Forelimb muscle (tissue), 1 donor: Measurements from ENCODE around the gene NSMCE1. TPM values are rescaled to one million over a fixed set of nuclear protein-coding genes. Genes with fewer than 3 reads are reported as not detected.

Experiments
- DNase-seq: peaks from one replicate; pipeline ENCODE4 v3.0.0-alpha.2; 2013; ENCODE audit warnings: low read depth
- polyA plus RNA-seq: library from polyadenylated mRNA; unstranded; fragments of 120-200 nt; gene quantifications from one replicate; pipeline ENCODE4 v1.2.1, GENCODE V29; 2013; ENCODE audit not compliant: insufficient read length

NSMCE1 gene, protein sequence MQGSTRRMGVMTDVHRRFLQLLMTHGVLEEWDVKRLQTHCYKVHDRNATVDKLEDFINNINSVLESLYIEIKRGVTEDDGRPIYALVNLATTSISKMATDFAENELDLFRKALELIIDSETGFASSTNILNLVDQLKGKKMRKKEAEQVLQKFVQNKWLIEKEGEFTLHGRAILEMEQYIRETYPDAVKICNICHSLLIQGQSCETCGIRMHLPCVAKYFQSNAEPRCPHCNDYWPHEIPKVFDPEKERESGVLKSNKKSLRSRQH
- polyA plus RNA-seq = 48.9 TPM

DNA sequence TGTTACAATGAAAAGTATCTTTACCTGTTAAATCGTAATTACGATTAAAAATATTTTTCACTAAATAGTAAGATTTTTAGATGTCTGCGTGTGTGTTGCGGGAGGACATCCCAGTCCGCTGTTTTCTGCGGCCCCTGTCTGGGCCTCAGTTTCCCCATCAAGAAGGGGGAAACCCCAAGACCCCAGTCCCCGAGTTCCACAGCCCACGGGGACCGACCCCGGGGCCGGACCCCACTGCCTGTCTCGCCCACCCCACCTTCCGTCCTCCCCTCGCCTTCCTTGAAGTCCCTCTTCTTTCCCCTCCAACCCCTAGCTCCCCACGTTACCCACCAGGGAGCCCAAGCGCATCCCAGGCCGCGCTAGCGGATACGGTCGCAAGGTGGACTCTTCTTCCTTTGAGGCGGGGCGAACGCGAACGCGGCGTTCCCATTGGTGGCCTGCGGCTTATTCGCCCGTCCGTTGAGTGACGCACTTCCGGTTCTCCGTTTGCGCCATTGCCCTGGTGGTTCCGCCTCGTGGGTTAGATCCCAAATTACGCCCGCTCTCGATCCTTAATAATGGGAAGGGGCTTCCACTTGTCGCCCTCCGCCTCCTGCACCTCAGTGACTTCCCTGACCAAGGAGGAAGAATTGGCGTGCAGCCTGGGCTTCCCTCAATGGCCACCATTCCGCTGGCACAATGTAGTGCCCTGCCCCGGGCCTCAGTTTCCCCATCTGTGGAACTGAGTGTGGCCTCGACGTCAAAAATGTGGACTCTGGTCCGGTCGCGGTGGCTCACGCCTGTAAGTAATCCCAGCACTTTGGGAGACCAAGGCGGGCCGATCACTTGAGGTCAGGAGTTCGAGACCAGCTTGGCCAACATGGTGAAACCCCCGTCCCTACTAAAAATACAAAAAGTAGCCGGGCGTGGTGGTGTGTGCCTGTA is at the start of gene NSMCE1:
TSS of gene NSMCE1 (minus strand) at position 397 of the 924 bp plus-strand sequence. CDS start 11,202 bp downstream, outside the sequence.
- peak; percentile 91 for DNase-seq

DNA sequence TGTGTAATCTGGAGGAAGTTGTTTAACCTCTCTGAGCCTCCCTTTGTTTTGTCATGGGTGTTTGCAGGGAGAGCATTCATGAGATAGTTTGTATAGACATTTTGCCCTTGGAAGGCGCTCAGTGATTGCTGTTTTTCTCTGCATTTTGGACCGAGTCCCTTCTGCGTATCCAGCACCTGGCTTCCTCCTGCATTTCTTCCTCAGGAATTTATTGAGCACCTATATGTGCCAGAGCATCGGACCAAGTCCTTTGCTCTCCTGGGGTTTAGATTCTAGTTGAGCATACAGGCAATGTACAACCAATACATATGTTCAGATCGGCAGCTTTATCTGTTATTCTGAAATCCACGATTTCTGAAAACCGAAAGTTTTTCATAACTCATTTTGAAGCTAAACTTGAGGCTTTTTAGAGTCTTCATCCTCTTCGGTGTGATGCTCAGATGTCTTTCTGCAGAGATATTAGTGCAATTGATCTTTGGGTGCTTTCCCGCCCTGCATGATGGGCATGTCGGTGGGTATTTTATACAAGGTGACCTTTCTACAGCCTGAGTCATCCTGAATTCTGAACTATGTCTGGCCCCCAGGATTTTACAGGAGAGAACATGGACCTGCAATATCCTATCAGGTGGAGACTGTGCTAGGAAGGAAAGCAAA is 49.3 kb upstream of the NSMCE1 start:
- no peak for DNase-seq

DNA sequence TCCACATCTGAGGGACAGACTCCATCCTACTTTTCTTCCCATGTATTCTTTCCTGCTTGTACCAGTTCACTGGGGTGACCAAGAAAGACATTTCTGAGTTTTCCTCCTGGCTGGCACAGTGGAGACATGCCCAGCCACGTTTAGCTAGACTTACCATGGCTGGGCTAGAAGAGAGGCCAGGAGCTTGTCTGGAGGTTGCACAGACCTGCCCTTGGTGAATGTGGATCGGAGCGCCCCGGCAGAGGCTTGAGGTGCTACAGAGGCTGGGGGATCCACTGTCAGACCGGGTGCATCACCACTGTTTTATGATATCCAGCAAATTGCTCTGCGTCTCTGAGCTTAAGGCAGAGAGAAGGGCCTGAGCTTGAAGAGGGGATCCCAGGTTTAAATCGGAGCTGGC is 48.7 kb upstream of the NSMCE1 start:
- no peak for DNase-seq

DNA sequence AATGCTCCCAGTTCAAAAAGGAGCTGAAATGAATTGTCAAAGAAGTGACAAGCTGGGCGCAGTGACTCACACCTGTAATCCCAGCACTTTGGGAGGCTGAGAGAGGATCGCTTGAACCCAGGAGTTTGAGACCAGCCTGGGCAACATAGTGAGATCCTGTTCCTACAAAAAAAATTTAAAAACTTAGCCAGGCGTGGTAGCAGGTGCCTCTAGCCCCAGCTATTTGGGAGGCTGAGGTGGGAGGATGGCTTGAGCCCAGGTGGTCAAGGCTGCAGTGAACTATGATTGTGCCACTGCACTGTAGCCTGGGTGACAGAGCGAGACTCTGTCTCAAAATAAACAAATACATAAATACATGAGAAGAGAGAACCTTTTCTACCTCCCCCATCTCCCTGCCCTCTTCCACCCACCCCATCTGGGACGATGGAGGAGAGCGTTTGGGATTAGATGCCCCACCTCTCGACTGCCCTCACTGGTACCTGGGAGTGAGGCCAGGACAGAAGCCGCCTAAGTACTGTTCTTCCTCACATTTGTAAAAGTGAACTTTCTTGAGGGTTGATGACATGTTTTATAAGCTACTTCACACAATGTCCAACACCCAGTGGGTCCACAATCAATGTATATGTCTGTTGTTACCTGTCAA is 47.6 kb upstream of the NSMCE1 start:
- no peak for DNase-seq

DNA sequence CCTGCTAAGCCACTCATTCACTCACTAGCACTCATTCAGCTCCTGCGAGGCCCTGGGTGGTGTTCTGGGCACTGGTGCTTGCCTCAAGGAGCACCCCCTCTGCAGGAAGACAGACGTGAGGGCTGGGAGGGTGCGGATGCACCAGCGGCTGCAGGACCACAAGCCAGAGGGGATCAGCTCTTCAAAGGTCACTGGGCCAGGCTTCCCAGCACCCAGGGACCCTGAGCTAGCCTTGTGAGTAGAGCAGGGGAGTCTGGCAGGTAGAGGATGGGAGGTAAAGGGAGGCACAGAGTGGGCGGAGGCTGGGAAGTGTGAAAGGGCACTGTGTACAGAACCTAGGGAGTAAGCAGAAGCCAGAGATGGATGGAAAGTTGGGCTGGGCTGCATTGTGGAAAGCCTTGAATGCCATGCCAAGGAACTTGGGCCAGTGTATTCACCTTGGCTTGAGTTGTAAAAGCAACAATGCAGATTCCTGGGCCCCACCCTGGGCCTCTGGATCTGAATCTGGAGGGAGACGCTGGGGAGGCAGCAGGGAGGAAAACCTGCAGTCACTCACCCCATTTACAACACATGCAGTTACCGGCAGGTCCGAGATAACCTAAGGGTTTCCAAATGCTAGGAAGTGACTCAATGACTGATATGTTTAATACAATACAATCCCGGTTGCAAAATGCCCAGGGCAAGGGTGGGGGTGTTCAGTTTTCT is 46.9 kb upstream of the NSMCE1 start:
- no peak for DNase-seq

DNA sequence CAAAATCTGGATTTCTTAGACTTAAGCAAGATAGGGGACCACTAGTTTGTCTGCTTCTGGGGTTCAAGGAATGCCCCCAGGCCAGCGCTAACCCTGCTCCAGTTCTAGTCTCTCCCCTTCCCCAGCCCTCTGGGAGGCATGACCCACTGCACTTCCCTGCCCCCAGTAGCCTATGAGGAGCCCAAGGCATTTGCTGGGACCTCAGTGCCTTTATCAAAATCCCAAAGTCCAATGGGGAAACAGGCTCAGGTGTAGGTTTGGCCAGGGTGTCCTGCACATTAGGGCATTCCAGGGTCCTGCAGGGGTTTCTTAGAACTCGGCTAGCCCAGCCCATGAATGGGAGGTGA is 46.4 kb upstream of the NSMCE1 start:
- DNase-seq = no peak

DNA sequence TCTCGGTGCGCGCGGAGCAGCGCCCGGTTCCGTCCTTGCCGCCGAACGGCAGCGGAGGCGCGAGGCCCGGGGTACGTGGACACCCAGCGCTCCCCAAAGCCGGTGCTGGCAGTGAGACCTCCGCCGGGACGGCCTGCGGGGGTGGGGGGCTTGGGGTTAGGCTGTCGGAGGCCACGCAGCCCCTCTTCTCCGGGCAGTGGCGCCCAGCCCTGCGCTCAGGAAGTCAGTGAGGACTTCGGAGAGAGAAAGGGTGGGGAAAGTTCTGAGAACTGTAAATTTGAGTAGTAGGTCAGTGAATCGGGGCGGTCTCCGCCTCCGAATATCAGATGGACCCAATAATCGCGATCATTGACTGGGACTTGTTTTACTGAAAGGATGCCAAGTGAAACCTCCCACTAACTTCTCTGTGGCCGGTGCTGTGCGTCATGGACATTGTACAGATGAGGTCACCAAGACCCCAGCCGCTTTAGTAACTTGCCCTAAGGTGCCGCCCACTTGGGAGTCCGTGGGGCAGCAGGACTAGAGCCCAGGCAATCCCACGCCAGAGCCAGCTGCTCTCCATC is 45.7 kb upstream of the NSMCE1 start:
- DNase-seq = no peak

DNA sequence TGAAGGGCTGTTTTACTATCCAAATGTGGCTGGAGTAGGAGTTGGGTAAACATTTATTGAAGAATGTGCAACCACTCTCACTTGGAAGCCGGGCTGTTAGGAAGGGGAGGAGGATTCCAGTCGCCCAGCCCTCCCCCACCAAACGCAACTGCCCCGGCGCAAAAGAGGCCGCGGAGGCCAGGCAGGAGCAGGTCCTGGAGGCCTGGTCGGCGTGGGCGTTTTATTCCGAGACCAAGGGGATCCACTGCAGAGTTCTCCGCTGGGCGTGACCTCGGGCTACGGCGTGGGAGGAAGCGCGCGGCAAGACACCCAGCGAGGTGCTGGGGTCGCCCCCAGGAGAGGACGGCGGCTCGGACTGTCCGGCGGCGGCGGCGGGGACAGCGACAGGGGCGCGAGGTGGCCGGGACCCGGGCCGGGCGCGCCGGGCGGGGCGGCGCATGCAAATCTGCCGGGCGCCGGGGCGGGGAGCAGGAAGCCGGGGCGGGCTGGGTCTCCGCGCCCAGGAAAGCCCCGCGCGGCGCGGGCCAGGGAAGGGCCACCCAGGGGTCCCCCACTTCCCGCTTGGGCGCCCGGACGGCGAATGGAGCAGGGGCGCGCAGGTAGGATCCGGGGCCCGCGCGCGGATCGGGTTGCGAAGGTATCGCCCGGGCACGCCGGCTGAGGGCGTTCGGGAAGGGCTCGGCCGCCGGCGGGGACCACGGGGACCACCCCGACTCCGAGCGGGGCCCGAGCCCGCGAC is 45.0 kb upstream of the NSMCE1 start, which contains the start of gene IL4R:
TSS of gene IL4R (plus strand) at position 553 of the 739 bp plus-strand sequence. CDS start 26,230 bp downstream, outside the sequence.
- no peak for DNase-seq

DNA sequence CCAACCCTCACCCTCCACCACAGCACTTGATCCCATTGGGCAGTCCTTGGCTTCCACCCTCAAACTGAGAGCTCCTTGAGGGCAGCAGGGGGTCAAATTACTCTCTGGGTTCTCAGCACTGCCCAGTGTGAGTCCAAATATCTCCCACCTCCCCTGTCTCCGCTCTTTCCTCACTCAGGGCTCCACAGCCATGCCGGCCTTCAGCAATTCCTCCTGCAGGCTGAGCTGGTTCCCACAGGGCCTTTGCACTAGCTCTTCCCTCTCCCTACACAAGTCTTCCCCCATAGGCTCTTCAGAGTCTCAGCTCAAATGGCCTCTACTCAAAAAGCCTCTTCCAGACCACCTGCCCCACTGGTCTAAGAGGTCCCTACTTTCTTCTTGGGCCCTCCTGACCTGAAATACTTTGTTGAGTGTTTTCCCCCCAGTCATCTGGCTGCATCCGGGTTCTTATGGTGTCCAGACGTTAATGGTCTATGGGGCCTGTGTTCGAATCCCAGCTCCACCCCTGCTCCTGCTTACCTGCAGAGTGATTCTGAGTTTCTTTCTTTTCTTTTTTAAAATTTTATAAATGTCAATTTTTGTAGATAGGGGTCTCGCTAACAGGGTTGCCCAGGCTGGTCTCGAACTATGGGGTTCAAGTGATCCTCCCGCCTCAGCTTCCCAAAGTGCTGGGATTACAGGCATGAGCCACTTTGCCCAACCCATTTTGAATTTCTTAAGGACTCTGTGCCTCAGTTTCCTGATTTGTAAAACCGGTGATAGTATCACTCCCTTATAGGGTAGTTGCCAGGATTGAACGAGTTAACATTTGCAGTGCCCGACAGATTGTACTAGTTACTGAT is 44.2 kb upstream of the NSMCE1 start:
- no peak for DNase-seq

DNA sequence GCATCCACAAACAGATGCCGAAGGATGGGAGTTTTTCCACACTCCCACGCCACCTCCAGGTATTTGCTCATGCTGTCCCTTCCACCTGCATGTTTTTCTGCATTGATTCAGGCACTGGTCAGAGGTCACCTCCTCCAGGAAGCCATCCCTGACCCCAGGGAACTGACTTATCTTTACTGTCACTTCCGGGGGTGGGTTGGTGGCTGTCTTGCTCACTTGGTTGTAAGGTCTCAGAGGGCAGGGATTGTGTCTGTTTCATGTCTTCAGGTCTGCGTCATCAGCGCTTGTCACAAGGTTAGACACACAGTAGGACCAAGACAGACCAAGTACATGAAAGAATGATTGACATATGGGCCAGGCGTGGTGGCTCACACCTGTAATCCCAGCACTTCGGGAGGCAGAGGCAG is 43.3 kb upstream of the NSMCE1 start:
- DNase-seq = no peak

DNA sequence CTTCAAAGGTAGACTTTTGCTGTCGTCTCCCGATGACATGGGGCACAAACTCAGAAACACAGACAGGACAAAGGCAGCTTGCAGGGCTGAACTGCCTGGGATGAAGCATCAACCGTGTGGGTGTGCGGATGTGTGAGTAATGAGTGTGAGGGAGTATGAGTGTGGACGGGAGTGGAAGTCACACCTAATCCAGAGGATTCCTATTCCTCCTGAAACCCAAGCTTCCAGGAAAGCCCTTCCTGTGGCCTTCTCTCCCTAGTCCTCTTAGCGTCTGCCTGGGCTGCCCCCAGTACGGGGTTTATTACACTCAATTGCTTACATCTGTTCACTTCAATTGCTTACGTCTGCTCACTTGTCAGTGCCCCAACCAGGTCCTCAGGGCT is 42.9 kb upstream of the NSMCE1 start:
- DNase-seq = no peak

DNA sequence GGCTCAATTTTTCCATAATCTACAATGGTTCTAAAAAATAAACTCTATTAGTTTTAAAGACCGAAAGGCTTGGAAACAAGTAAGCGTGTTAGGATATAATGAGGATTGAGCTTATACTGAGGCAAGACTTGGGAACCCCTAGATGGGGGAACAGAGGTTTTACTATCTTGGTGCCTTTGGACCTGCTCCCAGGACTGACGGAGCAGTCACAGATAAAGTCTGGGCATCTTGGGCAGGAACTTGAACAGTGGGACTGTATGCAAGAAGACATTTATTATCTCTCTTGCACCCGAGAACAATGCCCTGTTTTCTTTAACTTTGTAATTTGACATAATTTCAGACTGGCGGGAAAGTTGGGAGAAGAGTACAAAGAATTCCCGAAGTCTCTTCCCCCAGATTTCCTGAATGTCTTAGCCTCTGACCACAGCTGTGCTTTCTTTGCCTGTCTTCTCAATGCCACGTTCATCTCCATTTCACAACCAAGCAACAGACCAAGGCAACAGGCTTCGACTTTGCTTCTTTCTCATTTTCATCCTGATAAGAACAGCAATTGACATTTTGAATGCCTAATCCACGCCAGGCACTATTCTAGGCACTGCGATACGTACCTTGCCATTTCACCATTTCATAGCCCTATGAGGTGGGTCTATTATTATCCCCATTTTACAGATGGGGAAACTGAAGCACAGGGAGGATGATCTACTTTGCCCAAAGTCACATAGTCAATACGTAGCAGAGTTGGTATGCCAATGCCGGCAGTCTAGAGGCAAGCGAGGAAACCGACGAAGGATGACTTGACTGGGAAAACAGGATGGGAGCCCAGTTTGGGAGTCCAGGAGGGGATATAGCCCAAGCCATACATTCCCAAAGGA is 42.2 kb upstream of the NSMCE1 start:
- DNase-seq = no peak

DNA sequence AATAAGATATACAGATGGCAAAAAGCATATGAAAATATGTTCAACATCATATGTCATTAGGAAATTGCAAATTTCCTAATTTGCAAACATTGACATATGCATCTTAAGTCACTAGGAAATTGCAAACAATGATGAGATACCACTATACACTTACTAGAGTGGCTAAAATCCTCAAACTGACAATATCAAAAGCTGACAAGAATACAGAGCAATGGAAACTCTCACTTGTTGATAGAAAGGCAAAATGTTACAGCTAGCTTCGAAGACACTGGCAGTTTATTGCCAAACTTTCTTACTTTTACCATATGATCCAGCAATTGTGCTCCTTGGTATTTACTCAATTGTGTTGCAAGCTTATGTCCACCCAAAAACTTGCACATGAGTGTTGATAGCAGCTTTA is 40.2 kb upstream of the NSMCE1 start:
- DNase-seq = no peak

DNA sequence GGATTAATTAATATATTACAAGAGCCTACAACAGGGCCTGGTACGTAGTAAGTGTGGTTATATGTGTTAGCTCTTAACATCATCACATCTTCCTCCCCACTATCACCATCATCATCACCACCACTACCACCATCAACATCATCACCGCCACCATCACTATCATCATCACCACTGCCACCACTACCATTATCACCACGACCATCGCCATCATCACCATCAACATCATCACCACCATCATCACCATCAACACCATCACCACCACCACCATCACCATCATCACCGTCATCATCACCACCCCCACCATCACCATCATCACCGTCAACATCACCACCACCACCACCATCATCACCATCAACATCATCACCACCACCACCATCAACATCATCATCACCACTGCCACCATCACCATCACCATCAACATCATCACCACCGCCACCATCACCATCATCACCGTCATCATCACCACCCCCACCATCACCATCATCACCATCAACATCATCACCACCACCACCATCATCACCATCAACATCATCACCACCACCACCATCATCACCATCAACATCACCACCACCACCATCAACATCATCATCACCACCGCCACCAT is 37.4 kb upstream of the NSMCE1 start:
- no peak for DNase-seq

DNA sequence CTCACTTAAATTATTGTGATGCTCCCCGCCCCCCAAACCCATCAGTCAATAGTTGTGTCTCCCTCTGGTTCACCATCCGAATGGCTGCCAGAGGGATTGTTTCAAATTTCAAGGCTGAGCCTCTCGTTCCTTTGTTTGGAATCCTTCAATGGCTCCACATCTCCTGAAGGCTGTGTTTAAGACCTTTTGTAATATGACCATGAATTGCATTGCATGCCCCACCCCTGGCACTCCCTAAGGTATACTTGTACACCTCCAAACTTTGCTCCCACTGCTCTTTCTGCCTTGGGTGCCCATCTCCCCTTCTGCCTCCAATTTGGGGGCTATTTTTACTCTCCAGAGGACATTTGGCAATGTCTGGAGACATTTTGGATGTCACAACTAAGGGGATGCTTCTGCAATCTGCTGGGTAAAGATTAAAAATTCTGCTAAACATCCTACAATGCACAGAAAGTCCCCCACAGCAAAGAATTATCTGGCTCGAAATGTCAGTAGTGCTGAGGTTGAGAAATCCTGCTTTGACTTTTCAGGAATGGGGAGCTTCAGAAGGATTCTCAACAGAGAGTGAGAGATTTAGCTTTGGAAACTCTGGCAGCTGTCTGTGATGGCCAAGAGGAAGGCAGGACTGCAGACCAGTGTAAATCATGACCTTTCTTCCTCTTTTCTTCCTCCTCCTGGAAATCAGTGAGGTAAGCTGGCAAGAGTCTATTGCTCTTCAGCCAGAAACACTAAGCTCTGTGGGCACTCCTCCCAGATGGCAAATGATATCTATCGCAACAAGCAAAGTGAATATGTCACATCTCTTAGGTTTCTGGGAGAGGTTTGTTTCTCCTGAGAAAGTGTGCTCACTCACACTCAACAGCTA is 36.5 kb upstream of the NSMCE1 start:
- no peak for DNase-seq

DNA sequence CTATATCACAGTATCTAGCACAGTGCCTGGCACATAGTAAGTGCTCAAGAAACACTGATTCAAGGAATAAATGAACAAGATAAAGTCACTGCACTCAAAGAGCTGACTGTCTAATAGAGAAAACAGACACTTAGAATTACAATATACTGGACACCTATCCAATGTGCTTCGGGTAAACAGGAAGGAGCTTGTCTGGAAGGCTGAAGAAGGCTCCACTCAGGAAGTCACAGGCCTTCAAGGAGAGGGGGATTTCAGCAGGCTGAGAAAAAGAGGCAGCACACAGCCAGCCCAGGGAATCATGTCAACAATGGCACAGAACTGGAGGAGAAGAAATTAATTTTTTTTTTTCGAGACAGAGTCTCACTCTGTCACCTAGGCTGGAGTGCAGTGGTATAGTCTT is 35.5 kb upstream of the NSMCE1 start:
- no peak for DNase-seq
